K562 (cell line): Measurements from ENCODE around the gene CDKN2B.

ENCODE experiments used
- CREM ChIP-seq: IDR thresholded peaks from 2 replicates; pipeline ENCODE4 v1.6.1; 2014; ENCODE audit warnings: antibody characterized with exemption, low read depth
- MAFF ChIP-seq: IDR thresholded peaks from 2 replicates; pipeline ENCODE4 v1.6.1; 2012; ENCODE audit warnings: low read length, improper control_type of control experiment
- PHF8 ChIP-seq: fragments of 200-600 bp; sonication (generic); IDR thresholded peaks from 2 replicates; pipeline ENCODE4 v1.6.1; 2012; ENCODE audit warnings: mixed run types, mild to moderate bottlenecking, inconsistent platforms, low read length, moderate library complexity, borderline replicate concordance
- SMAD4 ChIP-seq: fragments of 250-450 bp; sonication (Bioruptor Pico); conservative IDR thresholded peaks from 2 replicates; pipeline ENCODE4 v1.8.0; 2021; ENCODE audit warnings: inconsistent platforms, mild to moderate bottlenecking, moderate library complexity
- SP1 ChIP-seq: sonication (generic); formaldehyde crosslinking; IDR thresholded peaks from 2 replicates; pipeline ENCODE4 v1.8.1; 2022; ENCODE audit warnings: mild to moderate bottlenecking, missing genetic modification reagents
- SRSF7 ChIP-seq: fragments of 200-400 bp; formaldehyde crosslinking; optimal IDR thresholded peaks from 2 replicates; pipeline ENCODE3; 2017; ENCODE audit warnings: mild to moderate bottlenecking, low read depth, low read length
- ZBED1 ChIP-seq: IDR thresholded peaks from 2 replicates; pipeline ENCODE4 v1.6.1; 2014
- ZNF217 ChIP-seq: sonication (generic); formaldehyde crosslinking; IDR thresholded peaks from 2 replicates; pipeline ENCODE4 v1.8.0; 2022; ENCODE audit warnings: mild to moderate bottlenecking, missing genetic modification reagents
- TF ChIP-seq, protein P1 (sequence below), 3 experiments: IDR thresholded peaks in 2 of 3; conservative IDR thresholded peaks in 1 of 3; 2 replicates each; pipeline ENCODE4 v1.5.1; 2011 to 2012; ENCODE audit warnings: low read length in 3 of 3, mild to moderate bottlenecking in 3 of 3, control low read depth in 2 of 3, improper control_type of control experiment in 1 of 3, inconsistent platforms in 1 of 3, low read depth in 1 of 3, mixed read lengths in 1 of 3, moderate library complexity in 1 of 3; ENCODE audit not compliant: insufficient read depth in 2 of 3
- TF ChIP-seq, protein P2 (sequence below): sonication (generic); formaldehyde crosslinking; IDR thresholded peaks from 2 replicates; pipeline ENCODE4 v1.5.0; 2020; ENCODE audit warnings: missing genetic modification reagents
- TF ChIP-seq, protein P3 (sequence below), 2 experiments: IDR thresholded peaks; 2 replicates each; pipeline ENCODE4 v1.6.1; 2012; ENCODE audit warnings: improper control_type of control experiment in 2 of 2, low read depth in 2 of 2, low read length in 2 of 2, borderline replicate concordance in 1 of 2
- TF ChIP-seq, protein P4 (sequence below): fragments of 200-800 bp; sonication (Bioruptor generic); IDR thresholded peaks from 2 replicates; pipeline ENCODE4 v1.6.1; 2016; ENCODE audit warnings: missing genetic modification characterization, missing compliant biosample characterization

DNA sequence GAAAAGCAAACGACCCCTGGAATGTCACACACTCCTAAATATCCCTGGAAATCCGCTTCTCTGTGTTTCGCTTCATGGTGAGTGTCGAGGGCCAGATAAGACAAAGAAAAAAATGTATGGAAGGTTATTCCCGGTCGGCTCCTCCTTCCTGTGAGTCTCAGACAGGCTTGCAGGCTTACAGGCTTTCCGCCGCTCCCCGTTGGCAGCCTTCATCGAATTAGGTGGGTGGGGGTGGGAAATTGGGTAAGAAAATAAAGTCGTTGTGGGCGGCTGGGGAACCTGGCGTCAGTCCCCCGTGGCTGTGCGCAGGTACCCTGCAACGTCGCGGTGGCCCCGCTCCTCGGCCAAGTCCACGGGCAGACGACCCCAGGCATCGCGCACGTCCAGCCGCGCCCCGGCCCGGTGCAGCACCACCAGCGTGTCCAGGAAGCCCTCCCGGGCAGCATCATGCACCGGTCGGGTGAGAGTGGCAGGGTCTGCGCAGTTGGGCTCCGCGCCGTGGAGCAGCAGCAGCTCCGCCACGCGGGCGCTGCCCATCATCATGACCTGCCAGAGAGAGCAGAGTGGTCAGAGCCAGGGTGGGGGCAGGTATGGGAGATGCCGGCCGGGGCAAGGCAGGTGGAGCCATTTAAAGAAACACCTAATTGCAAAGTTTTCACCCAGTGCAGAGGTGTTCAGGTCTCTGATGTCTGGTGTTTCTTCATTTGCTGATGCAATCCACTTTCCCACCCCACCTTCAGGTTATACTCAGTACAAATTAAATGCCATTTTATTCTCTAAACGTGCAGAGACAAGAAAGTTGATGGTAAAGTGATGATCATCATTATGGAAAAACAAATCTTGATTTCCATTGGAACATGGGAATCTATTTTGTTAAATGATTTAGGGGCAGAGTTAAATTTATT lies 3.2 kb downstream of the CDKN2B start:
- TF ChIP-seq, protein P1, sequence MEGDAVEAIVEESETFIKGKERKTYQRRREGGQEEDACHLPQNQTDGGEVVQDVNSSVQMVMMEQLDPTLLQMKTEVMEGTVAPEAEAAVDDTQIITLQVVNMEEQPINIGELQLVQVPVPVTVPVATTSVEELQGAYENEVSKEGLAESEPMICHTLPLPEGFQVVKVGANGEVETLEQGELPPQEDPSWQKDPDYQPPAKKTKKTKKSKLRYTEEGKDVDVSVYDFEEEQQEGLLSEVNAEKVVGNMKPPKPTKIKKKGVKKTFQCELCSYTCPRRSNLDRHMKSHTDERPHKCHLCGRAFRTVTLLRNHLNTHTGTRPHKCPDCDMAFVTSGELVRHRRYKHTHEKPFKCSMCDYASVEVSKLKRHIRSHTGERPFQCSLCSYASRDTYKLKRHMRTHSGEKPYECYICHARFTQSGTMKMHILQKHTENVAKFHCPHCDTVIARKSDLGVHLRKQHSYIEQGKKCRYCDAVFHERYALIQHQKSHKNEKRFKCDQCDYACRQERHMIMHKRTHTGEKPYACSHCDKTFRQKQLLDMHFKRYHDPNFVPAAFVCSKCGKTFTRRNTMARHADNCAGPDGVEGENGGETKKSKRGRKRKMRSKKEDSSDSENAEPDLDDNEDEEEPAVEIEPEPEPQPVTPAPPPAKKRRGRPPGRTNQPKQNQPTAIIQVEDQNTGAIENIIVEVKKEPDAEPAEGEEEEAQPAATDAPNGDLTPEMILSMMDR (IDR thresholded peaks at IDR 0.05 in 2 of 3, conservative IDR thresholded peaks at IDR 0.05 in 1 of 3; ENCODE audit: insufficient read depth in 2 of 3, low read depth in 1 of 3, low read length in 3 of 3): no peak
- TF ChIP-seq ZNF217: no peak
- TF ChIP-seq, protein P2, sequence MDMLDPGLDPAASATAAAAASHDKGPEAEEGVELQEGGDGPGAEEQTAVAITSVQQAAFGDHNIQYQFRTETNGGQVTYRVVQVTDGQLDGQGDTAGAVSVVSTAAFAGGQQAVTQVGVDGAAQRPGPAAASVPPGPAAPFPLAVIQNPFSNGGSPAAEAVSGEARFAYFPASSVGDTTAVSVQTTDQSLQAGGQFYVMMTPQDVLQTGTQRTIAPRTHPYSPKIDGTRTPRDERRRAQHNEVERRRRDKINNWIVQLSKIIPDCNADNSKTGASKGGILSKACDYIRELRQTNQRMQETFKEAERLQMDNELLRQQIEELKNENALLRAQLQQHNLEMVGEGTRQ (CRISPR knock-in tag): no peak
- TF ChIP-seq, protein P3, sequence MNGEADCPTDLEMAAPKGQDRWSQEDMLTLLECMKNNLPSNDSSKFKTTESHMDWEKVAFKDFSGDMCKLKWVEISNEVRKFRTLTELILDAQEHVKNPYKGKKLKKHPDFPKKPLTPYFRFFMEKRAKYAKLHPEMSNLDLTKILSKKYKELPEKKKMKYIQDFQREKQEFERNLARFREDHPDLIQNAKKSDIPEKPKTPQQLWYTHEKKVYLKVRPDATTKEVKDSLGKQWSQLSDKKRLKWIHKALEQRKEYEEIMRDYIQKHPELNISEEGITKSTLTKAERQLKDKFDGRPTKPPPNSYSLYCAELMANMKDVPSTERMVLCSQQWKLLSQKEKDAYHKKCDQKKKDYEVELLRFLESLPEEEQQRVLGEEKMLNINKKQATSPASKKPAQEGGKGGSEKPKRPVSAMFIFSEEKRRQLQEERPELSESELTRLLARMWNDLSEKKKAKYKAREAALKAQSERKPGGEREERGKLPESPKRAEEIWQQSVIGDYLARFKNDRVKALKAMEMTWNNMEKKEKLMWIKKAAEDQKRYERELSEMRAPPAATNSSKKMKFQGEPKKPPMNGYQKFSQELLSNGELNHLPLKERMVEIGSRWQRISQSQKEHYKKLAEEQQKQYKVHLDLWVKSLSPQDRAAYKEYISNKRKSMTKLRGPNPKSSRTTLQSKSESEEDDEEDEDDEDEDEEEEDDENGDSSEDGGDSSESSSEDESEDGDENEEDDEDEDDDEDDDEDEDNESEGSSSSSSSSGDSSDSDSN (IDR thresholded peaks at IDR 0.05; ENCODE audit: borderline replicate concordance in 1 of 2, low read depth in 2 of 2, low read length in 2 of 2): no peak
- TF ChIP-seq SP1 (CRISPR knock-in tag): no peak
- no peak for TF ChIP-seq SRSF7
- TF ChIP-seq, protein P4, sequence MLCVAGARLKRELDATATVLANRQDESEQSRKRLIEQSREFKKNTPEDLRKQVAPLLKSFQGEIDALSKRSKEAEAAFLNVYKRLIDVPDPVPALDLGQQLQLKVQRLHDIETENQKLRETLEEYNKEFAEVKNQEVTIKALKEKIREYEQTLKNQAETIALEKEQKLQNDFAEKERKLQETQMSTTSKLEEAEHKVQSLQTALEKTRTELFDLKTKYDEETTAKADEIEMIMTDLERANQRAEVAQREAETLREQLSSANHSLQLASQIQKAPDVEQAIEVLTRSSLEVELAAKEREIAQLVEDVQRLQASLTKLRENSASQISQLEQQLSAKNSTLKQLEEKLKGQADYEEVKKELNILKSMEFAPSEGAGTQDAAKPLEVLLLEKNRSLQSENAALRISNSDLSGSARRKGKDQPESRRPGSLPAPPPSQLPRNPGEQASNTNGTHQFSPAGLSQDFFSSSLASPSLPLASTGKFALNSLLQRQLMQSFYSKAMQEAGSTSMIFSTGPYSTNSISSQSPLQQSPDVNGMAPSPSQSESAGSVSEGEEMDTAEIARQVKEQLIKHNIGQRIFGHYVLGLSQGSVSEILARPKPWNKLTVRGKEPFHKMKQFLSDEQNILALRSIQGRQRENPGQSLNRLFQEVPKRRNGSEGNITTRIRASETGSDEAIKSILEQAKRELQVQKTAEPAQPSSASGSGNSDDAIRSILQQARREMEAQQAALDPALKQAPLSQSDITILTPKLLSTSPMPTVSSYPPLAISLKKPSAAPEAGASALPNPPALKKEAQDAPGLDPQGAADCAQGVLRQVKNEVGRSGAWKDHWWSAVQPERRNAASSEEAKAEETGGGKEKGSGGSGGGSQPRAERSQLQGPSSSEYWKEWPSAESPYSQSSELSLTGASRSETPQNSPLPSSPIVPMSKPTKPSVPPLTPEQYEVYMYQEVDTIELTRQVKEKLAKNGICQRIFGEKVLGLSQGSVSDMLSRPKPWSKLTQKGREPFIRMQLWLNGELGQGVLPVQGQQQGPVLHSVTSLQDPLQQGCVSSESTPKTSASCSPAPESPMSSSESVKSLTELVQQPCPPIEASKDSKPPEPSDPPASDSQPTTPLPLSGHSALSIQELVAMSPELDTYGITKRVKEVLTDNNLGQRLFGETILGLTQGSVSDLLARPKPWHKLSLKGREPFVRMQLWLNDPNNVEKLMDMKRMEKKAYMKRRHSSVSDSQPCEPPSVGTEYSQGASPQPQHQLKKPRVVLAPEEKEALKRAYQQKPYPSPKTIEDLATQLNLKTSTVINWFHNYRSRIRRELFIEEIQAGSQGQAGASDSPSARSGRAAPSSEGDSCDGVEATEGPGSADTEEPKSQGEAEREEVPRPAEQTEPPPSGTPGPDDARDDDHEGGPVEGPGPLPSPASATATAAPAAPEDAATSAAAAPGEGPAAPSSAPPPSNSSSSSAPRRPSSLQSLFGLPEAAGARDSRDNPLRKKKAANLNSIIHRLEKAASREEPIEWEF (CRISPR knock-in tag): no peak
- no peak for TF ChIP-seq PHF8
- TF ChIP-seq SMAD4 (CRISPR knock-in tag): no peak
- no peak for TF ChIP-seq CREM
- TF ChIP-seq ZBED1: no peak
- no peak for TF ChIP-seq MAFF
